OCI-LY3 (cell line): ENCODE results near the gene ADGRD1.

Experiments used
- EZH2phosphoT487 ChIP-seq: fragments of 200-600 bp; shearing (Covaris generic); IDR thresholded peaks from 2 replicates; pipeline ENCODE4 v1.6.1; 2018; ENCODE audit warnings: antibody characterized with exemption, mixed run types, low read depth
- TF ChIP-seq, protein P1 (sequence below): fragments of 200-600, 300-600 bp; sonication (generic); IDR thresholded peaks from 2 replicates; pipeline ENCODE4 v1.5.1; 2014; ENCODE audit warnings: antibody characterized with exemption, low read length, low read depth

DNA sequence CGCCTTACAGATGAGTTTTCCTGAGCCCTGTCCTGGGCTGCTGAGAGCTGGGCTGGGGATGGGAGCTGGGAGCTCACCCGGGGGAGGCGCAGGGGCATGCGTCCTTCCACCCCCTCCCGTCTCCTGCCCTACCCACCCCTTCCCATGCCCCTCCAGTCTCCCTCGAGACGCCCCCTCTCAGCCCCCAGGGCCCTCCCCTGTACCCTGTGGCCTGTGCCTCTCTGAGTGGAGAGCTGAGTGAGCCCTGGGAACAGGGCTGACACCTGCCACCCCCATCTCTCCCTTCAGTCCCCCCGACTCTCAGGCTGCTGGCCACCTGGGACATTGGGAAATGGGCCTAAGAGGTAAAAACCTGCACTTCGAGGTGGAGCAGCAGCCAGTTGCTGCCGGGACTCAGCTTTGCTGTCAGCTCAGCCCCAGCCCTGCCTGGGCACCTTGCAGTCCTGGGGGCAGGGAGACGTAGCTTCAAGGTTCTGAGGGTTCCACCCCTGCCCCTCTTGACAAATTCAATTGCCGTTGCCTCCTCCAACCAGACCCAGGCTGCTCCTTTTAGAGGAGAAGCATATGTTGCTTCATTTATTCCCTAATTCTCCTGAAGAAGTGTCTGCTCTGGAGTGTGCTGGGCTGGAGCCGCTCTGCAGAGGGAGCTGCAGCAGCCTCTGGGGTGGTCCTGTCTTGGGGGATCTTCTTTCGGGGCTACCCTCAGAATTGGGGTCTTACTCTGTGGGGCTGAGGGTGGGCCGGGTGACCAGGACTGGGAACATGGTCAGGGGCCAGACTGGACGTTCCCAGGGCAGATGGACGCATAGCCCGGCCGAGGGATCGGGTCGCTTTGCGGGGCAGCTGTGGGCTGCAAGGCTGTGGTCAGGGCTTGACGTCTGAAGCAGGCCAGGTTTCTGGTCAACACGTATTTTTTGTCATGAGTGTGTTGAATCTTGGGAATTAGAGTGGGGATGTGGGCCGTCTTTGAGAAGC lies 141.4 kb downstream of the ADGRD1 start:
- TF ChIP-seq, protein P1, sequence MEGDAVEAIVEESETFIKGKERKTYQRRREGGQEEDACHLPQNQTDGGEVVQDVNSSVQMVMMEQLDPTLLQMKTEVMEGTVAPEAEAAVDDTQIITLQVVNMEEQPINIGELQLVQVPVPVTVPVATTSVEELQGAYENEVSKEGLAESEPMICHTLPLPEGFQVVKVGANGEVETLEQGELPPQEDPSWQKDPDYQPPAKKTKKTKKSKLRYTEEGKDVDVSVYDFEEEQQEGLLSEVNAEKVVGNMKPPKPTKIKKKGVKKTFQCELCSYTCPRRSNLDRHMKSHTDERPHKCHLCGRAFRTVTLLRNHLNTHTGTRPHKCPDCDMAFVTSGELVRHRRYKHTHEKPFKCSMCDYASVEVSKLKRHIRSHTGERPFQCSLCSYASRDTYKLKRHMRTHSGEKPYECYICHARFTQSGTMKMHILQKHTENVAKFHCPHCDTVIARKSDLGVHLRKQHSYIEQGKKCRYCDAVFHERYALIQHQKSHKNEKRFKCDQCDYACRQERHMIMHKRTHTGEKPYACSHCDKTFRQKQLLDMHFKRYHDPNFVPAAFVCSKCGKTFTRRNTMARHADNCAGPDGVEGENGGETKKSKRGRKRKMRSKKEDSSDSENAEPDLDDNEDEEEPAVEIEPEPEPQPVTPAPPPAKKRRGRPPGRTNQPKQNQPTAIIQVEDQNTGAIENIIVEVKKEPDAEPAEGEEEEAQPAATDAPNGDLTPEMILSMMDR = no peak
- no peak for TF ChIP-seq EZH2phosphoT487
